HUES48 (cell line): ENCODE results near the gene CELSR2.

Experiments
- H3K27ac ChIP-seq: one replicate; pipeline ENCODE4 v1.7.0; 2013; ENCODE audit warnings: low read depth, low read length, inconsistent platforms
- H3K27me3 ChIP-seq: 2 replicates; pipeline ENCODE4 v1.6.1; 2013; ENCODE audit warnings: mild to moderate bottlenecking, low read length; ENCODE audit not compliant: control insufficient read depth, insufficient read depth
- H3K36me3 ChIP-seq: 2 replicates; pipeline ENCODE4 v1.6.1; 2013; ENCODE audit warnings: low read length; ENCODE audit not compliant: control insufficient read depth, insufficient read depth
- H3K4me1 ChIP-seq: 2 replicates; pipeline ENCODE4 v1.6.1; 2013; ENCODE audit warnings: mild to moderate bottlenecking, low read length; ENCODE audit not compliant: control insufficient read depth, insufficient read depth
- H3K4me3 ChIP-seq: 2 replicates; pipeline ENCODE4 v1.5.1; 2013; ENCODE audit warnings: mild to moderate bottlenecking, low read depth, low read length
- H3K9ac ChIP-seq: 2 replicates; pipeline ENCODE4 v1.6.1; 2013; ENCODE audit warnings: mild to moderate bottlenecking, low read depth, low read length, moderate library complexity
- H3K9me3 ChIP-seq: 2 replicates; pipeline ENCODE4 v1.6.1; 2013; ENCODE audit warnings: low read length; ENCODE audit not compliant: control insufficient read depth, insufficient read depth

The CELSR2 gene

GRCh38 chr1:109267743-109268300, 18.5 kb downstream of the CELSR2 start:
- Histone ChIP-seq H3K4me1 (no peaks in the 10 kb centered on the region), H3K9ac (no peak overlapping the region), H3K36me3 (peaks cover 70% of the 10 kb centered on the region), H3K9me3 (no peaks in the 10 kb centered on the region), H3K27ac (no peak overlapping the region), H3K27me3 (no peaks in the 10 kb centered on the region), H3K4me3 (no peak overlapping the region)

GRCh38 chr1:109268431-109269211, 19.3 kb downstream of the CELSR2 start:
- no peak overlapping the region for H3K4me3 ChIP-seq
- H3K27me3 ChIP-seq, result no peaks in the 10 kb centered on the region
- no peaks in the 10 kb centered on the region for H3K9me3 ChIP-seq
- peaks cover 70% of the 10 kb centered on the region for H3K36me3 ChIP-seq
- no peak overlapping the region for H3K27ac ChIP-seq
- peaks cover under 1% of the 10 kb centered on the region; the same call in 1 of the 2 replicates for H3K4me1 ChIP-seq
- H3K9ac ChIP-seq, result no peak overlapping the region

- H3K27me3 ChIP-seq, result no peaks in the 10 kb centered on the region
- H3K9me3 ChIP-seq, result no peaks in the 10 kb centered on the region
- no peak overlapping the region for H3K27ac ChIP-seq
- peaks cover 8% of the 10 kb centered on the region for H3K4me1 ChIP-seq
- H3K36me3 ChIP-seq, result peaks cover 69% of the 10 kb centered on the region
- no peak overlapping the region for H3K4me3 ChIP-seq
- no peak overlapping the region for H3K9ac ChIP-seq
These were observed 20.1 kb downstream of the CELSR2 start for GRCh38 chr1:109269212-109269980.

- Histone ChIP-seq H3K4me3 (no peak overlapping the region), H3K9ac (no peak overlapping the region), H3K4me1 (peaks cover 15% of the 10 kb centered on the region), H3K27me3 (no peaks in the 10 kb centered on the region), H3K27ac (no peak overlapping the region), H3K9me3 (no peaks in the 10 kb centered on the region), H3K36me3 (peaks cover 62% of the 10 kb centered on the region)
These were observed 20.8 kb downstream of the CELSR2 start for GRCh38 chr1:109269981-109270622.

- Histone ChIP-seq H3K4me3 (no peak overlapping the region), H3K4me1 (peaks cover 22% of the 10 kb centered on the region), H3K9ac (no peak overlapping the region), H3K9me3 (no peaks in the 10 kb centered on the region), H3K27ac (no peak overlapping the region), H3K36me3 (peaks cover 55% of the 10 kb centered on the region), H3K27me3 (no peaks in the 10 kb centered on the region)
These were observed 21.4 kb downstream of the CELSR2 start for GRCh38 chr1:109270623-109271317.

- Histone ChIP-seq H3K4me3 (no peak overlapping the region), H3K27me3 (no peaks in the 10 kb centered on the region), H3K36me3 (peaks cover 50% of the 10 kb centered on the region), H3K9me3 (no peaks in the 10 kb centered on the region), H3K27ac (no peak overlapping the region), H3K4me1 (peaks cover 23% of the 10 kb centered on the region), H3K9ac (no peak overlapping the region)
These were observed 22.1 kb downstream of the CELSR2 start for GRCh38 chr1:109271458-109271857.

- H3K9ac ChIP-seq, result no peak overlapping the region
- H3K4me3 ChIP-seq, result no peak overlapping the region
These were observed 22.9 kb downstream of the CELSR2 start for GRCh38 chr1:109272021-109272799.

GRCh38 chr1:109272831-109273547, 23.6 kb downstream of the CELSR2 start:
- no peak overlapping the region for H3K4me3 ChIP-seq
- no peaks in the 10 kb centered on the region for H3K27me3 ChIP-seq
- H3K9me3 ChIP-seq, result no peaks in the 10 kb centered on the region
- peaks cover 28% of the 10 kb centered on the region for H3K4me1 ChIP-seq
- H3K36me3 ChIP-seq, result peaks cover 41% of the 10 kb centered on the region
- no peak overlapping the region for H3K27ac ChIP-seq
- no peak overlapping the region for H3K9ac ChIP-seq

More at GRCh38 chr1:109272021-109272799, 22.9 kb downstream of the CELSR2 start:
- H3K36me3 ChIP-seq, result peaks cover 47% of the 10 kb centered on the region
- peaks cover 23% of the 10 kb centered on the region for H3K4me1 ChIP-seq
- H3K27me3 ChIP-seq, result no peaks in the 10 kb centered on the region
- H3K9me3 ChIP-seq, result no peaks in the 10 kb centered on the region
- H3K27ac ChIP-seq, result no peak overlapping the region

- no peak overlapping the region for H3K27ac ChIP-seq
- H3K4me1 ChIP-seq, result peaks cover 29% of the 10 kb centered on the region
- no peaks in the 10 kb centered on the region for H3K9me3 ChIP-seq
- H3K4me3 ChIP-seq, result no peak overlapping the region
- H3K9ac ChIP-seq, result no peak overlapping the region
- no peaks in the 10 kb centered on the region for H3K27me3 ChIP-seq
- peaks cover 42% of the 10 kb centered on the region for H3K36me3 ChIP-seq
These were observed 24.4 kb downstream of the CELSR2 start for GRCh38 chr1:109273570-109274288.
